ENCODE measurements around the gene CAMK1D. TPM values are rescaled to one million over a fixed set of nuclear protein-coding genes. Genes with fewer than 3 reads are reported as not detected.

Gene CAMK1D
- polyA plus RNA-seq, 2 of the 4 experiments (the other 2 are of a cell fraction), result 6.6 to 12.5 TPM

GRCh38 chr10:12538491-12538995, 189.2 kb downstream of the CAMK1D start:
- no peak for DNase-seq (ENCODE audit: low read depth in 1 of 2, low spot score in 1 of 2)
- no peak overlapping the region for H3K4me2 ChIP-seq
- TF ChIP-seq HES2 (IDR thresholded peaks at IDR 0.05), result no peak
- TF ChIP-seq PBX3 (IDR thresholded peaks at IDR 0.05), result no peak
- TF ChIP-seq EHF (CRISPR knock-in tag; IDR thresholded peaks at IDR 0.05), result no peak
- TF ChIP-seq NPAS2 (CRISPR knock-in tag; IDR thresholded peaks at IDR 0.05; ENCODE audit: borderline replicate concordance), result no peak
- no peak for TF ChIP-seq KDM1A (IDR thresholded peaks at IDR 0.05; ENCODE audit: low read depth)
- TF ChIP-seq CBX8 (IDR thresholded peaks at IDR 0.05), result no peak
- no peak for TF ChIP-seq RARB (CRISPR knock-in tag; IDR thresholded peaks at IDR 0.05)
- TF ChIP-seq MAZ (IDR thresholded peaks at IDR 0.05; ENCODE audit: borderline replicate concordance, low read depth, low read length), result no peak
- no peak for TF ChIP-seq USF2 (IDR thresholded peaks at IDR 0.05)
- no peak for TF ChIP-seq HEYL (CRISPR knock-in tag; IDR thresholded peaks at IDR 0.05)
- TF ChIP-seq E2F6 (IDR thresholded peaks at IDR 0.05; ENCODE audit: borderline replicate concordance, low read depth), result no peak
- no peak for TF ChIP-seq RCOR1 (IDR thresholded peaks at IDR 0.05; ENCODE audit: low read depth, low read length)
- no peak for TF ChIP-seq ZNF302 (CRISPR knock-in tag; IDR thresholded peaks at IDR 0.05)
- no peak for TF ChIP-seq RNF2 (IDR thresholded peaks at IDR 0.05; ENCODE audit: borderline replicate concordance, low read depth)
- H3K9me3 ChIP-seq, result no peaks in the 10 kb centered on the region
- H3K27ac ChIP-seq, result no peak overlapping the region
- ATAC-seq, result no peak
- FAIRE-seq, result no peak
- H3K4me1 ChIP-seq, result peaks cover 4% of the 10 kb centered on the region; the same call in 1 of the 3 replicates
- CTCF ChIA-PET, result interaction anchor here (0.5 to 1.2 kb wide), 3 partner anchors 16 to 1479 kb away, joined by 3 to 4 read pairs (median 3); no protein-coding TSS in a partner anchor
- 60% methylated on average over 9 of the region's 9 CpGs for WGBS (ENCODE audit: missing lambda C conversion rate)
- POLR2A ChIA-PET, result no interaction called here
- no peak overlapping the region for H3K4me3 ChIP-seq

GRCh38 chr10:12539350-12540164, 190.2 kb downstream of the CAMK1D start:
- Histone ChIP-seq H3K4me3 (no peak overlapping the region), H3K4me1 (peaks cover 4% of the 10 kb centered on the region; the same call in 1 of the 3 replicates), H3K9me3 (no peaks in the 10 kb centered on the region), H3K27ac (no peak overlapping the region), H3K4me2 (no peak overlapping the region)
- ChIA-PET POLR2A (interaction anchor here (0.6 kb wide), 1 partner anchor 507 kb away, joined by 3 read pairs; no protein-coding TSS in a partner anchor), CTCF (interaction anchor here (0.6 kb wide), 1 partner anchor 132 kb away, joined by 7 read pairs; no protein-coding TSS in a partner anchor)
- ATAC-seq (no peak), DNase-seq (ENCODE audit: low read depth in 1 of 2, low spot score in 1 of 2) (no peak), FAIRE-seq (no peak)
- 84% methylated on average over 7 of the region's 7 CpGs for WGBS (ENCODE audit: missing lambda C conversion rate)
- TF ChIP-seq BHLHE40 (IDR thresholded peaks at IDR 0.05; ENCODE audit: low read depth, low read length) (no peak), RCOR1 (IDR thresholded peaks at IDR 0.05; ENCODE audit: low read depth, low read length) (no peak), HOXB5 (CRISPR knock-in tag; IDR thresholded peaks at IDR 0.05) (no peak), ZC3H11A (IDR thresholded peaks at IDR 0.05) (no peak), ZNF302 (CRISPR knock-in tag; IDR thresholded peaks at IDR 0.05) (no peak), PHF8 (IDR thresholded peaks at IDR 0.05; ENCODE audit: borderline replicate concordance, low read depth) (no peak), MAFK (IDR thresholded peaks at IDR 0.05; ENCODE audit: partially characterized antibody) (no peak), ATOH8 (CRISPR knock-in tag; IDR thresholded peaks at IDR 0.05; ENCODE audit: low read depth) (no peak), ESRRA (IDR thresholded peaks at IDR 0.05; ENCODE audit: borderline replicate concordance, low read length) (no peak), MAX (IDR thresholded peaks at IDR 0.05) (no peak), SREBF2 (IDR thresholded peaks at IDR 0.05) (no peak), PBX3 (IDR thresholded peaks at IDR 0.05) (no peak)
